ENCODE results near the gene CUX1.

DNA sequence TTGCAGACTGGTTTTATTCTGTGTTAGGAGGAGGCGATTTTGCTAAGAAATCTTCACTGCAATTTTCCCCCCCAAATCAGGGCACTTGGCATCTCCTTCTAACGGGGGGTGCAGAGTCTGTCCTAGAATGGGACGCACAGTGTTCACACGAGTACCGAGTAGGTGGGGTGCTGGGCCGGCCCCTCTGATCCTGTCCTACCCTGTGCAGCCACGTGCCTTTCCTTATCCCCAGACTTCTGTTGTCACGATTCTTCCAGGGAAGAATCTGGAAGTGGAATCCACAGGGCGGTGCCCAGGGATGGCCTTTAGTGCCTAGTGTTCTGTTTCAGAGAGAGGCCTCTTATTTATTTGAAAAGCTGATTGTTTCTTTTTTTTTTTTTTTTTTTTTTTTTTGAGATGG is 16.4 kb downstream of the CUX1 start:
- TF ChIP-seq, protein P1, sequence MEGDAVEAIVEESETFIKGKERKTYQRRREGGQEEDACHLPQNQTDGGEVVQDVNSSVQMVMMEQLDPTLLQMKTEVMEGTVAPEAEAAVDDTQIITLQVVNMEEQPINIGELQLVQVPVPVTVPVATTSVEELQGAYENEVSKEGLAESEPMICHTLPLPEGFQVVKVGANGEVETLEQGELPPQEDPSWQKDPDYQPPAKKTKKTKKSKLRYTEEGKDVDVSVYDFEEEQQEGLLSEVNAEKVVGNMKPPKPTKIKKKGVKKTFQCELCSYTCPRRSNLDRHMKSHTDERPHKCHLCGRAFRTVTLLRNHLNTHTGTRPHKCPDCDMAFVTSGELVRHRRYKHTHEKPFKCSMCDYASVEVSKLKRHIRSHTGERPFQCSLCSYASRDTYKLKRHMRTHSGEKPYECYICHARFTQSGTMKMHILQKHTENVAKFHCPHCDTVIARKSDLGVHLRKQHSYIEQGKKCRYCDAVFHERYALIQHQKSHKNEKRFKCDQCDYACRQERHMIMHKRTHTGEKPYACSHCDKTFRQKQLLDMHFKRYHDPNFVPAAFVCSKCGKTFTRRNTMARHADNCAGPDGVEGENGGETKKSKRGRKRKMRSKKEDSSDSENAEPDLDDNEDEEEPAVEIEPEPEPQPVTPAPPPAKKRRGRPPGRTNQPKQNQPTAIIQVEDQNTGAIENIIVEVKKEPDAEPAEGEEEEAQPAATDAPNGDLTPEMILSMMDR (IDR thresholded peaks at IDR 0.05): no peak
- no peak for TF ChIP-seq POLR2A (IDR thresholded peaks at IDR 0.05)

All from body of pancreas (tissue), 4 donors.